Measurements from ENCODE around the gene TP53RK.

TP53RK gene

DNA sequence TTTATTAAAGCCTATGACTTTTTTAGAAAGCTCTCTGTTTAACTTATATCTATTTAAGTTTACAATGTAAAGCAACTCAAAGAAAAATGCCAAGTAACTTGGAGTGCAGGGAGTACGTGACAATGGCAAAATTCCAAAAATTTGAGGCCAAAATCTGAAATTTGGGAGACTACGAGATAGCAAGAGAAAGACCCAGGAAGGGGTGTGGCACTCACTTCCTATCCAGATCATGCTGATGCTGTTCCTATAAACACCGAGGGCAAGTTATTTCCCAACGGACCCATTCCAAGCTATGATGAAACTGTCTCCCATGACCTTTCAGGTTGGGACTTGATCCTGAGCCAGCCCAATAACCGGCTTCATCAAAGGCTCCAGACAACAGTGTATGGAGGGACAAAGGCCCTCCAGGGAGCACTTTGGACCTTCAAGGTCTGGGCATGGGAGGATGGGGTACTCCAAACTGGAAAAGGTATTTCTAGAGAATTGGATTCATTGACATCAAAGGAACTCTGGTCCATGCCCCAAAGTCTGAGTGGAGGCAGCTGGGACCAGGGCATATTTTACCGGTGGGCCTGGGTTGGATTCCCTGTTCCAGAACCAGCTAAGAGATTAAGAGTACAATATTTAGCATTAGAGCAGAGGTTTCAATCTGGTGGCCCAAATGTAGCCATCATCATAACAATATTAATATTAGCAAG lies 22.3 kb downstream of the TP53RK start:
- no peak for DNase-seq (ENCODE audit: low spot score)
- TF ChIP-seq, protein P1, sequence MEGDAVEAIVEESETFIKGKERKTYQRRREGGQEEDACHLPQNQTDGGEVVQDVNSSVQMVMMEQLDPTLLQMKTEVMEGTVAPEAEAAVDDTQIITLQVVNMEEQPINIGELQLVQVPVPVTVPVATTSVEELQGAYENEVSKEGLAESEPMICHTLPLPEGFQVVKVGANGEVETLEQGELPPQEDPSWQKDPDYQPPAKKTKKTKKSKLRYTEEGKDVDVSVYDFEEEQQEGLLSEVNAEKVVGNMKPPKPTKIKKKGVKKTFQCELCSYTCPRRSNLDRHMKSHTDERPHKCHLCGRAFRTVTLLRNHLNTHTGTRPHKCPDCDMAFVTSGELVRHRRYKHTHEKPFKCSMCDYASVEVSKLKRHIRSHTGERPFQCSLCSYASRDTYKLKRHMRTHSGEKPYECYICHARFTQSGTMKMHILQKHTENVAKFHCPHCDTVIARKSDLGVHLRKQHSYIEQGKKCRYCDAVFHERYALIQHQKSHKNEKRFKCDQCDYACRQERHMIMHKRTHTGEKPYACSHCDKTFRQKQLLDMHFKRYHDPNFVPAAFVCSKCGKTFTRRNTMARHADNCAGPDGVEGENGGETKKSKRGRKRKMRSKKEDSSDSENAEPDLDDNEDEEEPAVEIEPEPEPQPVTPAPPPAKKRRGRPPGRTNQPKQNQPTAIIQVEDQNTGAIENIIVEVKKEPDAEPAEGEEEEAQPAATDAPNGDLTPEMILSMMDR (IDR thresholded peaks at IDR 0.05): no peak
- H3K4me3 ChIP-seq: no peak overlapping the region
- no peak overlapping the region for H3K27ac ChIP-seq

DNA sequence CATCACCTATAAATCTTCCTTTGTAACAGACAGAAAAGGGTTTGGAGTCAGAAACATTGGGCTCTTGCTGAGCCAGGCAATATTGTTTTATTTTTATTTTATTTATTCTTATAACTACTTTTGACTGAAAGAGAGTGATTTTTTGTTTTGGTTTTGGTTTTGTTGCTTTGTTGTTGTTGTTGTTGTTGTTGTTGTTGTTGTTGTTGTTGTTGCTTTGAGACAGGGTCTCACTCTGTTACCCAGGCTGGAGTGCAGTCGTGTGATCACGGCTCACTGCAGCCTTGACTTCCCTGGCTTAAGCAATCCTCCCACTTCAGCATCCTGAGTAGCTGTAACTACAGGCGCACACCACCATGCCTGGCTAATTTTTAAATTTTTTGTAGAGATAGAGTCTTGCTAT lies 22.9 kb downstream of the TP53RK start:
- H3K4me3 ChIP-seq: no peak overlapping the region
- DNase-seq (ENCODE audit: low spot score): no peak
- TF ChIP-seq, protein P1 (IDR thresholded peaks at IDR 0.05): no peak
- no peak overlapping the region for H3K27ac ChIP-seq

DNA sequence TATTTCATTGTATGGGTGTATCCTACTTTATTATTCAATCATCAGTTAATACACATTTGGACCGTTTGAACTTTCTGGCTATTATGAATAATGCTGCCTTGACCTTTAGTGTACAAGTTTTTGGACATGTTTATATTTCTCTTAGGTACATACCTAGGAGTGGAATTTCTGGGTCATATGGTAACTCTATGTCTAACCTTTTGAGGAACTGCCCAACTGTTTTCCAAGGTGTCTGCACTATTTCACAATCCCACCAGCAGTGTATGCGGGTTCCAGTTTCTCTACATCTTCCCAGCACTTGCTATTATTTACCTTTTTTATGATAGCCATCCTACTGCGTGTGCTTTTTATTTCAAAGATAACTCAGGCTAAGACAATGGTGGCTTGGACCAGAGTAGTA lies 23.6 kb downstream of the TP53RK start:
- no peak for DNase-seq (ENCODE audit: low spot score)
- Histone ChIP-seq H3K4me3 (no peak overlapping the region), H3K27ac (no peak overlapping the region)
- TF ChIP-seq, protein P1 (IDR thresholded peaks at IDR 0.05): no peak

DNA sequence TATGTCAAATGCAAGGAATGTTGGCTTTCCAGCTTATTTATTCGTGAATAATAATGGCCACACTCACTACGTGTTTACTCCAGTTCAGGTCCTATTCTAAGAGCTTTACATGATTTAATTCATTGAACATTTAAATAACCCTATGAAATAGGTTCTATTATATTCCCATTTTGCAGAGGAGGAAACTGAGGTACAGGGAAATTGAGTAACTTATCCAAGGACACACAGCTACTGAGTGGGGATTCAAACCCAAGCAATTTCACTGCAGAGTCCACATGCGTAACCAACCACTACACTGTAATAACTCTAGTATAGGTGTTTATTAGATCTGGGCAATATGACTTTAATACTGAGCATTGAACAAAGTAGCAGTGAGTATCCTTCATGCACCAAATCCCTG lies 25.7 kb downstream of the TP53RK start:
- TF ChIP-seq, protein P1 (IDR thresholded peaks at IDR 0.05): no peak
- no peak overlapping the region for H3K4me3 ChIP-seq
- DNase-seq (ENCODE audit: low spot score): no peak

DNA sequence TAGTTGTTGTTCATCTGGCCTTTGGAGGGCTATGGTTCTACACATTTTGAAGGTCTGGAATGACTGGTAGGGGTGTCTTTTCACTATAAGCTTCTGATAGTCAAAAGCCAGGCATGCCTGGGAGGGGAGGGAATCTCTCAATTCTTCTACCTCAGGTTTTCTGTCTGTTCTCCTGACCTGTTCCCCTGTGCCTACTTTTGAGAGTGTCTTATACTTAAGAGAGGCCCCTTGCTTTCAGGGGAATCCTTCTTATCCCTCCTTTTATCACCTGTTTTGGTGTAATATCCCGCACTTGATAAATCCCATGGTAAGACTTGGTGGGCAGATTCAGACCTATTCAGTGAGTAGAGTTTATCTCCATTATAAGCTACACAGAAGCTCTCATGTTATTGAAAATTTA lies 27.6 kb downstream of the TP53RK start:
- TF ChIP-seq, protein P1 (IDR thresholded peaks at IDR 0.05): no peak
- H3K4me3 ChIP-seq: no peak overlapping the region
- no peak overlapping the region for H3K27ac ChIP-seq
- no peak for DNase-seq (ENCODE audit: low spot score)

More for the DNA sequence above, 25.7 kb downstream of the TP53RK start:
- no peak overlapping the region for H3K27ac ChIP-seq

DNA sequence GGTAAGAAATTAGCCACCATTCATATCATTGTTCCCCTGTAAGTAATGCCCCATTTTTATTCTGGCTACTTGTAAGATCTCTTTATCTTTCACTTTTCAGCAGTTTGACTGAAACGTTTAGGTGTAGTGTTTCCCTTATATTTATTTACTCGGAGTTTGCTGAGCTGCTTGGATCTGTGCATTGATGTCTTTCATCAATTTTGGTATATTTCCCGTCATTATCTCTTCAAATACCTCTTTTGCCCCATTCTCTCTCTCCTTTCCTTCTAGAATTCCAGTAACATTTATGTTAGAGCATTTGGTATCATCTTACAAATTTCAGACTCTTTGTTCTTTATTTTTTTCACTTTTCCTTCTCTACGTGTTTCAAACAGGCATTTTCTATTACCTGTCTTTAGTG lies 28.8 kb downstream of the TP53RK start:
- DNase-seq (ENCODE audit: low spot score): no peak
- Histone ChIP-seq H3K27ac (no peak overlapping the region), H3K4me3 (no peak overlapping the region)
- TF ChIP-seq, protein P1 (IDR thresholded peaks at IDR 0.05): no peak

DNA sequence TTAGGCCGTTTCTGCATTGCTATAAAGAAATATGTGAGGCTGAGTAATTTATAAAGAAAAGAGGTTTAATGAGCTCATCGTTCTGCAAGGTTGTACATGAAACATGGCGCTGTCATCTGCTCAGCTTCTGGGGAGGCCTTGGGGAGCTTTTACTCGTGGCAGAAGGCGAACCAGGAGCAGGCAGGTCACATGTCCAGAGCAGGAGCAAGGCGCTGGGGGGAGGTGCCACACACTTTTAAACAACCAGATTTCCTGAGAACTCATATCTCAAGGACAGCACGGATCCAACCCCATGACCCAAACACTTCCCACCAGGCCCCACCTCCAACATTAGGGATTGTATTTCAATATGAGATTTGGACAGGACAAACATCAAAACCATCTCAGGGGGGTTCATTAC lies 31.6 kb downstream of the TP53RK start:
- TF ChIP-seq, protein P1 (IDR thresholded peaks at IDR 0.05): no peak
- Histone ChIP-seq H3K27ac (no peak overlapping the region), H3K4me3 (no peak overlapping the region)
- DNase-seq (ENCODE audit: low spot score): no peak

Data from coronary artery (tissue), 2 donors.